H9 (cell line): Measurements from ENCODE around the gene PPFIA2. TPM values are rescaled to one million over a fixed set of nuclear protein-coding genes. Genes with fewer than 3 reads are reported as not detected.

Source experiments
- DNase-seq: peaks from one replicate; pipeline ENCODE4 v3.0.0-alpha.2; 2017
- H2AFZ ChIP-seq: one replicate; pipeline ENCODE4 v1.6.1; 2013; ENCODE audit warnings: mild to moderate bottlenecking, low read length, control low read depth, moderate library complexity
- H2AK5ac ChIP-seq: 2 replicates; pipeline ENCODE4 v1.6.1; 2013; ENCODE audit warnings: low read length, control low read depth, mixed read lengths; ENCODE audit not compliant: insufficient read length
- H2BK120ac ChIP-seq: one replicate; pipeline ENCODE4 v1.6.1; 2013; ENCODE audit warnings: low read depth, mild to moderate bottlenecking, low read length, control low read depth, inconsistent platforms; ENCODE audit not compliant: poor library complexity, severe bottlenecking
- H2BK12ac ChIP-seq: 2 replicates; pipeline ENCODE4 v1.6.1; 2013; ENCODE audit warnings: low read length, control low read depth, mixed read lengths, low read depth; ENCODE audit not compliant: insufficient read length
- H2BK15ac ChIP-seq: 2 replicates; pipeline ENCODE4 v1.6.1; 2013; ENCODE audit warnings: low read depth, low read length, control low read depth
- H2BK20ac ChIP-seq: one replicate; pipeline ENCODE4 v1.6.1; 2013; ENCODE audit warnings: low read depth, mild to moderate bottlenecking, low read length, control low read depth, inconsistent platforms; ENCODE audit not compliant: poor library complexity, severe bottlenecking
- H2BK5ac ChIP-seq: 2 replicates; pipeline ENCODE4 v1.6.1; 2013; ENCODE audit warnings: low read length, control low read depth, mixed read lengths; ENCODE audit not compliant: insufficient read length
- H3K14ac ChIP-seq: 2 replicates; pipeline ENCODE4 v1.6.1; 2013; ENCODE audit warnings: low read length, control low read depth; ENCODE audit not compliant: insufficient read depth
- H3K18ac ChIP-seq: 2 replicates; pipeline ENCODE4 v1.6.1; 2013; ENCODE audit warnings: low read depth, mild to moderate bottlenecking, mixed read lengths, low read length, control low read depth; ENCODE audit not compliant: insufficient read length
- H3K23ac ChIP-seq: 2 replicates; pipeline ENCODE4 v1.6.1; 2013; ENCODE audit warnings: low read length, control low read depth, mixed read lengths, low read depth; ENCODE audit not compliant: insufficient read length
- H3K23me2 ChIP-seq: 2 replicates; pipeline ENCODE4 v1.6.1; 2013; ENCODE audit warnings: low read depth, mild to moderate bottlenecking, mixed read lengths, low read length, control low read depth; ENCODE audit not compliant: insufficient read length, poor library complexity, severe bottlenecking
- H3K27ac ChIP-seq: 2 replicates; pipeline ENCODE4 v1.5.1; 2013; ENCODE audit warnings: low read length, control low read depth, mixed read lengths, low read depth; ENCODE audit not compliant: insufficient read length
- H3K27me3 ChIP-seq: 2 replicates; pipeline ENCODE4 v1.6.1; 2013; ENCODE audit warnings: low read length, control low read depth, inconsistent platforms; ENCODE audit not compliant: insufficient read depth
- H3K4ac ChIP-seq: 2 replicates; pipeline ENCODE4 v1.6.1; 2013; ENCODE audit warnings: low read depth, mild to moderate bottlenecking, control low read depth, inconsistent platforms, low read length, moderate library complexity
- H3K4me1 ChIP-seq: 2 replicates; pipeline ENCODE4 v1.6.1; 2013; ENCODE audit warnings: low read length, control low read depth, inconsistent platforms; ENCODE audit not compliant: insufficient read depth
- H3K4me2 ChIP-seq: 2 replicates; pipeline ENCODE4 v1.6.1; 2013; ENCODE audit warnings: low read length, control low read depth, mixed read lengths; ENCODE audit not compliant: insufficient read length, insufficient read depth
- H3K56ac ChIP-seq: 2 replicates; pipeline ENCODE4 v1.6.1; 2013; ENCODE audit warnings: low read depth, mild to moderate bottlenecking, mixed read lengths, low read length, control low read depth; ENCODE audit not compliant: insufficient read length
- H3K79me1 ChIP-seq: 2 replicates; pipeline ENCODE4 v1.6.1; 2013; ENCODE audit warnings: low read depth, mild to moderate bottlenecking, moderate library complexity, low read length, control low read depth, inconsistent platforms; ENCODE audit not compliant: insufficient read depth, poor library complexity, severe bottlenecking
- H3K79me2 ChIP-seq: 2 replicates; pipeline ENCODE4 v1.6.1; 2013; ENCODE audit warnings: low read length, control low read depth, inconsistent platforms; ENCODE audit not compliant: insufficient read depth
- H3K9ac ChIP-seq: 2 replicates; pipeline ENCODE4 v1.6.1; 2013; ENCODE audit warnings: low read length, control low read depth, mixed read lengths; ENCODE audit not compliant: insufficient read length; ENCODE audit errors: extremely low read depth
- H3K9me3 ChIP-seq: one replicate; pipeline ENCODE4 v1.6.1; 2013; ENCODE audit warnings: low read depth, low read length, inconsistent platforms; ENCODE audit not compliant: control insufficient read depth
- H3T11ph ChIP-seq: one replicate; pipeline ENCODE4 v1.6.1; 2013; ENCODE audit warnings: mild to moderate bottlenecking, low read length, control low read depth, inconsistent platforms
- H4K20me1 ChIP-seq: one replicate; pipeline ENCODE4 v1.6.1; 2013; ENCODE audit not compliant: control insufficient read depth, insufficient read length, insufficient read depth
- H4K5ac ChIP-seq: 2 replicates; pipeline ENCODE4 v1.6.1; 2013; ENCODE audit warnings: low read depth, mild to moderate bottlenecking, mixed read lengths, low read length, control low read depth; ENCODE audit not compliant: insufficient read length
- H4K8ac ChIP-seq: replicated peaks from 2 replicates; pipeline ENCODE4 v1.6.1; 2013; ENCODE audit warnings: low read length, control low read depth, mixed read lengths, low read depth; ENCODE audit not compliant: insufficient read length
- H4K91ac ChIP-seq: 2 replicates; pipeline ENCODE4 v1.6.1; 2013; ENCODE audit warnings: low read depth, mild to moderate bottlenecking, moderate library complexity, mixed read lengths, low read length, control low read depth; ENCODE audit not compliant: insufficient read length
- H3K27ac Mint-ChIP-seq, 3 experiments: 2 replicates in 2 of 3; 3 replicates in 1 of 3; pipeline ENCODE4 v1.8.0; 2020 to 2021; ENCODE audit warnings: mixed read lengths in 3 of 3, mild to moderate bottlenecking in 1 of 3, moderate library complexity in 1 of 3
- H3K27me3 Mint-ChIP-seq: 2 replicates; pipeline ENCODE4 v1.8.0; 2021; ENCODE audit warnings: low read depth, mild to moderate bottlenecking, moderate library complexity, mixed read lengths
- H3K36me3 Mint-ChIP-seq, 3 experiments: 2 replicates in 2 of 3; 3 replicates in 1 of 3; pipeline ENCODE4 v1.8.0; 2020 to 2021; ENCODE audit warnings: low read depth in 3 of 3, mixed read lengths in 3 of 3; ENCODE audit not compliant: insufficient read depth in 1 of 3
- H3K4me1 Mint-ChIP-seq, 2 experiments: 2 replicates each; pipeline ENCODE4 v1.8.0; 2020; ENCODE audit warnings: mixed read lengths in 2 of 2
- H3K4me3 Mint-ChIP-seq, 2 experiments: 2 replicates in 1 of 2; 3 replicates in 1 of 2; pipeline ENCODE4 v1.8.0; 2020 to 2021; ENCODE audit warnings: mild to moderate bottlenecking in 2 of 2, mixed read lengths in 2 of 2, moderate library complexity in 1 of 2
- H3K9me3 Mint-ChIP-seq, 2 experiments: 2 replicates in 1 of 2; 3 replicates in 1 of 2; pipeline ENCODE4 v1.8.0; 2020; ENCODE audit warnings: mild to moderate bottlenecking in 2 of 2, mixed read lengths in 2 of 2, moderate library complexity in 1 of 2
- WGBS: extraction: QIAGEN DNeasy Blood & Tissue Kit; methylation state at CpG from one replicate; pipeline ENCODE4 v1.1.7; 2013; ENCODE audit warnings: missing lambda C conversion rate, low lambda C conversion rate, mixed read lengths; ENCODE audit not compliant: insufficient read length; ENCODE audit errors: extremely low coverage; 5-methylcytosine and 5-hydroxymethylcytosine counted together
- total RNA-seq: library from RNA; stranded (reverse); gene quantifications from 2 replicates; pipeline ENCODE4 v1.2.1, GENCODE V29; 2021
- TF ChIP-seq, protein P1 (sequence below): fragments of 200-600 bp; sonication (generic); conservative IDR thresholded peaks from 3 replicates; pipeline ENCODE4 v1.8.0; 2021; ENCODE audit warnings: antibody characterized with exemption, mild to moderate bottlenecking

The PPFIA2 gene
- total RNA-seq, 1 experiment from 2014 or later = 1.3 TPM

DNA sequence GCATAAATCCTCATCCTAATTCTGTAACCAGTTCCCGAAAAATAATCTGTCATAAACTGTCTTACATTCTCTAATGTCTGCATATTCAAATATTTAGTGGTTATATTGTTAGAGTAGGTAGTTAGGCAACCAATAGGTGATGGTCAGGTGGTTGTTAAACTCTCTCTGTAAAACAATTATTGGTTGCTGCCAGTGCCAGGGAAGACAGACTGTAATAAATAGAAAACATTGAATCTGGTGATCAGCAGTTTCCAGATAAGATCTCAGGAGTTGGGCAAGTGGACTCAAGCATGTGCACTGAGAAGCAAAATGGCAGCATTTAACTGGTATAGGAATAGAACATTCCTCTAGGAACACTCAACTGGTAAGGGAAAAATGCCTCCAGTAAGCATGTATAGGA lies 355.8 kb downstream of the PPFIA2 start:
- H3K9me3 Mint-ChIP-seq = no peaks in the 10 kb centered on the region
- H2BK20ac ChIP-seq = no peak overlapping the region
- no peaks in the 10 kb centered on the region for H3K36me3 Mint-ChIP-seq
- H3K27me3 ChIP-seq = no peaks in the 10 kb centered on the region
- H4K5ac ChIP-seq = no peak overlapping the region
- no peaks in the 10 kb centered on the region for H4K20me1 ChIP-seq
- H3K4me3 Mint-ChIP-seq = no peak overlapping the region
- H2BK15ac ChIP-seq = no peak overlapping the region
- TF ChIP-seq, protein P1, sequence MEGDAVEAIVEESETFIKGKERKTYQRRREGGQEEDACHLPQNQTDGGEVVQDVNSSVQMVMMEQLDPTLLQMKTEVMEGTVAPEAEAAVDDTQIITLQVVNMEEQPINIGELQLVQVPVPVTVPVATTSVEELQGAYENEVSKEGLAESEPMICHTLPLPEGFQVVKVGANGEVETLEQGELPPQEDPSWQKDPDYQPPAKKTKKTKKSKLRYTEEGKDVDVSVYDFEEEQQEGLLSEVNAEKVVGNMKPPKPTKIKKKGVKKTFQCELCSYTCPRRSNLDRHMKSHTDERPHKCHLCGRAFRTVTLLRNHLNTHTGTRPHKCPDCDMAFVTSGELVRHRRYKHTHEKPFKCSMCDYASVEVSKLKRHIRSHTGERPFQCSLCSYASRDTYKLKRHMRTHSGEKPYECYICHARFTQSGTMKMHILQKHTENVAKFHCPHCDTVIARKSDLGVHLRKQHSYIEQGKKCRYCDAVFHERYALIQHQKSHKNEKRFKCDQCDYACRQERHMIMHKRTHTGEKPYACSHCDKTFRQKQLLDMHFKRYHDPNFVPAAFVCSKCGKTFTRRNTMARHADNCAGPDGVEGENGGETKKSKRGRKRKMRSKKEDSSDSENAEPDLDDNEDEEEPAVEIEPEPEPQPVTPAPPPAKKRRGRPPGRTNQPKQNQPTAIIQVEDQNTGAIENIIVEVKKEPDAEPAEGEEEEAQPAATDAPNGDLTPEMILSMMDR = no peak
- no peak overlapping the region for H3K14ac ChIP-seq
- no peaks in the 10 kb centered on the region; a peak in 1 of 4 replicates for H3K4me1 Mint-ChIP-seq
- H2AFZ ChIP-seq = no peak overlapping the region
- no peak overlapping the region for H3K18ac ChIP-seq
- no peak overlapping the region for H2BK5ac ChIP-seq
- no peak overlapping the region for H3K4me2 ChIP-seq
- H3K79me2 ChIP-seq = no peaks in the 10 kb centered on the region
- no peaks in the 10 kb centered on the region for H3K23me2 ChIP-seq
- DNase-seq = no peak
- no peaks in the 10 kb centered on the region for H3K27me3 Mint-ChIP-seq
- H2BK12ac ChIP-seq = no peak overlapping the region
- no peaks in the 10 kb centered on the region for H3K79me1 ChIP-seq
- no peak overlapping the region for H3K4ac ChIP-seq
- H3K9me3 ChIP-seq = no peaks in the 10 kb centered on the region
- no peak overlapping the region for H3K9ac ChIP-seq
- H3K23ac ChIP-seq = no peak overlapping the region
- H2AK5ac ChIP-seq = no peak overlapping the region
- no peak overlapping the region for H4K8ac ChIP-seq
- no peak overlapping the region for H3K27ac Mint-ChIP-seq
- no peak overlapping the region for H2BK120ac ChIP-seq
- no peak overlapping the region for H3K27ac ChIP-seq
- no peak overlapping the region for H4K91ac ChIP-seq
- no peaks in the 10 kb centered on the region for H3K4me1 ChIP-seq
- no CpG with 5 or more reads among the region's 1 CpG for WGBS
- no peak overlapping the region for H3T11ph ChIP-seq
- no peak overlapping the region for H3K56ac ChIP-seq
